H9 (cell line): ENCODE measurements around the gene CCDC92B. TPM values are rescaled to one million over a fixed set of nuclear protein-coding genes. Genes with fewer than 3 reads are reported as not detected.

ENCODE experiments used
- DNase-seq: peaks from one replicate; pipeline ENCODE4 v3.0.0-alpha.2; 2017
- H2AFZ ChIP-seq: one replicate; pipeline ENCODE4 v1.6.1; 2013; ENCODE audit warnings: mild to moderate bottlenecking, low read length, control low read depth, moderate library complexity
- H2AK5ac ChIP-seq: 2 replicates; pipeline ENCODE4 v1.6.1; 2013; ENCODE audit warnings: low read length, control low read depth, mixed read lengths; ENCODE audit not compliant: insufficient read length
- H2BK120ac ChIP-seq: one replicate; pipeline ENCODE4 v1.6.1; 2013; ENCODE audit warnings: low read depth, mild to moderate bottlenecking, low read length, control low read depth, inconsistent platforms; ENCODE audit not compliant: poor library complexity, severe bottlenecking
- H2BK12ac ChIP-seq: 2 replicates; pipeline ENCODE4 v1.6.1; 2013; ENCODE audit warnings: low read length, control low read depth, mixed read lengths, low read depth; ENCODE audit not compliant: insufficient read length
- H2BK15ac ChIP-seq: 2 replicates; pipeline ENCODE4 v1.6.1; 2013; ENCODE audit warnings: low read depth, low read length, control low read depth
- H2BK20ac ChIP-seq: one replicate; pipeline ENCODE4 v1.6.1; 2013; ENCODE audit warnings: low read depth, mild to moderate bottlenecking, low read length, control low read depth, inconsistent platforms; ENCODE audit not compliant: poor library complexity, severe bottlenecking
- H2BK5ac ChIP-seq: 2 replicates; pipeline ENCODE4 v1.6.1; 2013; ENCODE audit warnings: low read length, control low read depth, mixed read lengths; ENCODE audit not compliant: insufficient read length
- H3K14ac ChIP-seq: 2 replicates; pipeline ENCODE4 v1.6.1; 2013; ENCODE audit warnings: low read length, control low read depth; ENCODE audit not compliant: insufficient read depth
- H3K18ac ChIP-seq: 2 replicates; pipeline ENCODE4 v1.6.1; 2013; ENCODE audit warnings: low read depth, mild to moderate bottlenecking, mixed read lengths, low read length, control low read depth; ENCODE audit not compliant: insufficient read length
- H3K23ac ChIP-seq: 2 replicates; pipeline ENCODE4 v1.6.1; 2013; ENCODE audit warnings: low read length, control low read depth, mixed read lengths, low read depth; ENCODE audit not compliant: insufficient read length
- H3K23me2 ChIP-seq: 2 replicates; pipeline ENCODE4 v1.6.1; 2013; ENCODE audit warnings: low read depth, mild to moderate bottlenecking, mixed read lengths, low read length, control low read depth; ENCODE audit not compliant: insufficient read length, poor library complexity, severe bottlenecking
- H3K27ac ChIP-seq: 2 replicates; pipeline ENCODE4 v1.5.1; 2013; ENCODE audit warnings: low read length, control low read depth, mixed read lengths, low read depth; ENCODE audit not compliant: insufficient read length
- H3K27me3 ChIP-seq: 2 replicates; pipeline ENCODE4 v1.6.1; 2013; ENCODE audit warnings: low read length, control low read depth, inconsistent platforms; ENCODE audit not compliant: insufficient read depth
- H3K4ac ChIP-seq: 2 replicates; pipeline ENCODE4 v1.6.1; 2013; ENCODE audit warnings: low read depth, mild to moderate bottlenecking, control low read depth, inconsistent platforms, low read length, moderate library complexity
- H3K4me1 ChIP-seq: 2 replicates; pipeline ENCODE4 v1.6.1; 2013; ENCODE audit warnings: low read length, control low read depth, inconsistent platforms; ENCODE audit not compliant: insufficient read depth
- H3K4me2 ChIP-seq: 2 replicates; pipeline ENCODE4 v1.6.1; 2013; ENCODE audit warnings: low read length, control low read depth, mixed read lengths; ENCODE audit not compliant: insufficient read length, insufficient read depth
- H3K56ac ChIP-seq: 2 replicates; pipeline ENCODE4 v1.6.1; 2013; ENCODE audit warnings: low read depth, mild to moderate bottlenecking, mixed read lengths, low read length, control low read depth; ENCODE audit not compliant: insufficient read length
- H3K79me1 ChIP-seq: 2 replicates; pipeline ENCODE4 v1.6.1; 2013; ENCODE audit warnings: low read depth, mild to moderate bottlenecking, moderate library complexity, low read length, control low read depth, inconsistent platforms; ENCODE audit not compliant: insufficient read depth, poor library complexity, severe bottlenecking
- H3K79me2 ChIP-seq: 2 replicates; pipeline ENCODE4 v1.6.1; 2013; ENCODE audit warnings: low read length, control low read depth, inconsistent platforms; ENCODE audit not compliant: insufficient read depth
- H3K9ac ChIP-seq: 2 replicates; pipeline ENCODE4 v1.6.1; 2013; ENCODE audit warnings: low read length, control low read depth, mixed read lengths; ENCODE audit not compliant: insufficient read length; ENCODE audit errors: extremely low read depth
- H3K9me3 ChIP-seq: one replicate; pipeline ENCODE4 v1.6.1; 2013; ENCODE audit warnings: low read depth, low read length, inconsistent platforms; ENCODE audit not compliant: control insufficient read depth
- H3T11ph ChIP-seq: one replicate; pipeline ENCODE4 v1.6.1; 2013; ENCODE audit warnings: mild to moderate bottlenecking, low read length, control low read depth, inconsistent platforms
- H4K20me1 ChIP-seq: one replicate; pipeline ENCODE4 v1.6.1; 2013; ENCODE audit not compliant: control insufficient read depth, insufficient read length, insufficient read depth
- H4K5ac ChIP-seq: 2 replicates; pipeline ENCODE4 v1.6.1; 2013; ENCODE audit warnings: low read depth, mild to moderate bottlenecking, mixed read lengths, low read length, control low read depth; ENCODE audit not compliant: insufficient read length
- H4K8ac ChIP-seq: replicated peaks from 2 replicates; pipeline ENCODE4 v1.6.1; 2013; ENCODE audit warnings: low read length, control low read depth, mixed read lengths, low read depth; ENCODE audit not compliant: insufficient read length
- H4K91ac ChIP-seq: 2 replicates; pipeline ENCODE4 v1.6.1; 2013; ENCODE audit warnings: low read depth, mild to moderate bottlenecking, moderate library complexity, mixed read lengths, low read length, control low read depth; ENCODE audit not compliant: insufficient read length
- H3K27ac Mint-ChIP-seq, 3 experiments: 2 replicates in 2 of 3; 3 replicates in 1 of 3; pipeline ENCODE4 v1.8.0; 2020 to 2021; ENCODE audit warnings: mixed read lengths in 3 of 3, mild to moderate bottlenecking in 1 of 3, moderate library complexity in 1 of 3
- H3K27me3 Mint-ChIP-seq: 2 replicates; pipeline ENCODE4 v1.8.0; 2021; ENCODE audit warnings: low read depth, mild to moderate bottlenecking, moderate library complexity, mixed read lengths
- H3K36me3 Mint-ChIP-seq, 3 experiments: 2 replicates in 2 of 3; 3 replicates in 1 of 3; pipeline ENCODE4 v1.8.0; 2020 to 2021; ENCODE audit warnings: low read depth in 3 of 3, mixed read lengths in 3 of 3; ENCODE audit not compliant: insufficient read depth in 1 of 3
- H3K4me1 Mint-ChIP-seq, 2 experiments: 2 replicates each; pipeline ENCODE4 v1.8.0; 2020; ENCODE audit warnings: mixed read lengths in 2 of 2
- H3K4me3 Mint-ChIP-seq, 2 experiments: 2 replicates in 1 of 2; 3 replicates in 1 of 2; pipeline ENCODE4 v1.8.0; 2020 to 2021; ENCODE audit warnings: mild to moderate bottlenecking in 2 of 2, mixed read lengths in 2 of 2, moderate library complexity in 1 of 2
- H3K9me3 Mint-ChIP-seq, 2 experiments: 2 replicates in 1 of 2; 3 replicates in 1 of 2; pipeline ENCODE4 v1.8.0; 2020; ENCODE audit warnings: mild to moderate bottlenecking in 2 of 2, mixed read lengths in 2 of 2, moderate library complexity in 1 of 2
- WGBS: extraction: QIAGEN DNeasy Blood & Tissue Kit; methylation state at CpG from one replicate; pipeline ENCODE4 v1.1.7; 2013; ENCODE audit warnings: missing lambda C conversion rate, low lambda C conversion rate, mixed read lengths; ENCODE audit not compliant: insufficient read length; ENCODE audit errors: extremely low coverage; 5-methylcytosine and 5-hydroxymethylcytosine counted together
- total RNA-seq: library from RNA; stranded (reverse); gene quantifications from 2 replicates; pipeline ENCODE4 v1.2.1, GENCODE V29; 2021
- TF ChIP-seq, protein P1 (sequence below): fragments of 200-600 bp; sonication (generic); conservative IDR thresholded peaks from 3 replicates; pipeline ENCODE4 v1.8.0; 2021; ENCODE audit warnings: antibody characterized with exemption, mild to moderate bottlenecking

CCDC92B gene
- total RNA-seq, 1 experiment from 2014 or later, result 8.0 TPM

GRCh38 chr17:2683912-2684311, 65.5 kb downstream of the CCDC92B start:
- H3K27me3 Mint-ChIP-seq, result no peaks in the 10 kb centered on the region
- H3K9ac ChIP-seq, result no peak overlapping the region
- no peaks in the 10 kb centered on the region for H4K20me1 ChIP-seq
- WGBS, result no CpG with 5 or more reads among the region's 8 CpGs
- no peak overlapping the region for H4K8ac ChIP-seq
- TF ChIP-seq, protein P1, sequence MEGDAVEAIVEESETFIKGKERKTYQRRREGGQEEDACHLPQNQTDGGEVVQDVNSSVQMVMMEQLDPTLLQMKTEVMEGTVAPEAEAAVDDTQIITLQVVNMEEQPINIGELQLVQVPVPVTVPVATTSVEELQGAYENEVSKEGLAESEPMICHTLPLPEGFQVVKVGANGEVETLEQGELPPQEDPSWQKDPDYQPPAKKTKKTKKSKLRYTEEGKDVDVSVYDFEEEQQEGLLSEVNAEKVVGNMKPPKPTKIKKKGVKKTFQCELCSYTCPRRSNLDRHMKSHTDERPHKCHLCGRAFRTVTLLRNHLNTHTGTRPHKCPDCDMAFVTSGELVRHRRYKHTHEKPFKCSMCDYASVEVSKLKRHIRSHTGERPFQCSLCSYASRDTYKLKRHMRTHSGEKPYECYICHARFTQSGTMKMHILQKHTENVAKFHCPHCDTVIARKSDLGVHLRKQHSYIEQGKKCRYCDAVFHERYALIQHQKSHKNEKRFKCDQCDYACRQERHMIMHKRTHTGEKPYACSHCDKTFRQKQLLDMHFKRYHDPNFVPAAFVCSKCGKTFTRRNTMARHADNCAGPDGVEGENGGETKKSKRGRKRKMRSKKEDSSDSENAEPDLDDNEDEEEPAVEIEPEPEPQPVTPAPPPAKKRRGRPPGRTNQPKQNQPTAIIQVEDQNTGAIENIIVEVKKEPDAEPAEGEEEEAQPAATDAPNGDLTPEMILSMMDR, result no peak
- no peak overlapping the region for H3K18ac ChIP-seq
- DNase-seq, result no peak
- H3K4me3 Mint-ChIP-seq, result no peak overlapping the region
- no peaks in the 10 kb centered on the region for H3K9me3 Mint-ChIP-seq
- no peak overlapping the region for H2AFZ ChIP-seq
- H3K4me2 ChIP-seq, result no peak overlapping the region
- no peak overlapping the region for H3K56ac ChIP-seq
- no peak overlapping the region for H3K14ac ChIP-seq
- H4K5ac ChIP-seq, result no peak overlapping the region
- H3K23ac ChIP-seq, result no peak overlapping the region
- H3K36me3 Mint-ChIP-seq, result peaks cover 15 to 54% (median 44%) of the 10 kb centered on the region in 3 experiments; a peak in 6 of 7 replicates
- no peaks in the 10 kb centered on the region for H3K79me1 ChIP-seq
- no peak overlapping the region for H2BK15ac ChIP-seq
- H3K27ac ChIP-seq, result no peak overlapping the region
- no peak overlapping the region for H4K91ac ChIP-seq
- H3K4me1 Mint-ChIP-seq, result peaks cover 5 to 14% of the 10 kb centered on the region in 2 experiments; a peak in 3 of 4 replicates
- no peaks in the 10 kb centered on the region for H3K4me1 ChIP-seq
- no peaks in the 10 kb centered on the region for H3K27me3 ChIP-seq
- no peak overlapping the region for H2BK20ac ChIP-seq
- H3K23me2 ChIP-seq, result no peaks in the 10 kb centered on the region
- no peak overlapping the region for H3K4ac ChIP-seq
- no peaks in the 10 kb centered on the region for H3K9me3 ChIP-seq
- H3T11ph ChIP-seq, result no peak overlapping the region
- H3K79me2 ChIP-seq, result no peaks in the 10 kb centered on the region; the same call in 1 of the 2 replicates
- H2BK120ac ChIP-seq, result no peak overlapping the region
- no peak overlapping the region for H2AK5ac ChIP-seq
- no peak overlapping the region for H2BK5ac ChIP-seq
- H3K27ac Mint-ChIP-seq, result peak overlapping the region; percentile 20 to 79 (median 21); a peak in 4 of 7 replicates
- no peak overlapping the region for H2BK12ac ChIP-seq
